OCI-LY1 (cell line): ENCODE results near the gene ASXL2.

ENCODE experiments used
- EZH2 ChIP-seq: fragments of 200-600 bp; sonication (generic), shearing (Covaris generic); IDR thresholded peaks from 2 replicates; pipeline ENCODE4 v1.8.0; 2017; ENCODE audit warnings: borderline replicate concordance, mixed run types, mild to moderate bottlenecking, antibody characterized with exemption, low read length, moderate library complexity, mixed read lengths
- TF ChIP-seq, protein P1 (sequence below): fragments of 200-600 bp; sonication (generic), shearing (Covaris generic); IDR thresholded peaks from 2 replicates; pipeline ENCODE4 v1.5.1; 2017; ENCODE audit warnings: mild to moderate bottlenecking, antibody characterized with exemption, low read length, moderate library complexity, mixed read lengths

DNA sequence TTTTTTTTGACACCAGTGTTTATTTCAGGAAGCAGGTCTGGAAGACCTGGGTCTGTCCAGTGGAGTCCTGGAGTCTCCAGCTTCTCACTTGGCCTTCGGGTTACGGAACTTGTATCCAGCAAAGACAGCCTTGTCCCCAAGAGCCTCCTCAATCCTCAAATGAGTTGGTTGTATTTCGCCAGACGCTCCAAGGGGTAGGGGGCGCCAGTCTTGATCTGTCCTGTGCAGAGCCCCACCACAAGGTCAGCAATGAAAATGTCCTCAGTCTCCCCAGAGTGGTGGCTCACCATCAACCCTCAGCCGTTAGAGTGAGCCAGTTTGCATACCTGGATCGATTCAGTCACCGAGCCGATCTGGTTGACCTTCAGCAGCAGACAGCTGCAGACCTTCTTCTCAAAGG is 21.9 kb downstream of the ASXL2 start:
- TF ChIP-seq, protein P1, sequence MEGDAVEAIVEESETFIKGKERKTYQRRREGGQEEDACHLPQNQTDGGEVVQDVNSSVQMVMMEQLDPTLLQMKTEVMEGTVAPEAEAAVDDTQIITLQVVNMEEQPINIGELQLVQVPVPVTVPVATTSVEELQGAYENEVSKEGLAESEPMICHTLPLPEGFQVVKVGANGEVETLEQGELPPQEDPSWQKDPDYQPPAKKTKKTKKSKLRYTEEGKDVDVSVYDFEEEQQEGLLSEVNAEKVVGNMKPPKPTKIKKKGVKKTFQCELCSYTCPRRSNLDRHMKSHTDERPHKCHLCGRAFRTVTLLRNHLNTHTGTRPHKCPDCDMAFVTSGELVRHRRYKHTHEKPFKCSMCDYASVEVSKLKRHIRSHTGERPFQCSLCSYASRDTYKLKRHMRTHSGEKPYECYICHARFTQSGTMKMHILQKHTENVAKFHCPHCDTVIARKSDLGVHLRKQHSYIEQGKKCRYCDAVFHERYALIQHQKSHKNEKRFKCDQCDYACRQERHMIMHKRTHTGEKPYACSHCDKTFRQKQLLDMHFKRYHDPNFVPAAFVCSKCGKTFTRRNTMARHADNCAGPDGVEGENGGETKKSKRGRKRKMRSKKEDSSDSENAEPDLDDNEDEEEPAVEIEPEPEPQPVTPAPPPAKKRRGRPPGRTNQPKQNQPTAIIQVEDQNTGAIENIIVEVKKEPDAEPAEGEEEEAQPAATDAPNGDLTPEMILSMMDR: peak; percentile 14; the same call in 1 of the 2 replicates
- no peak for TF ChIP-seq EZH2
